Measurements from ENCODE around the gene RGL1.

The RGL1 gene

DNA sequence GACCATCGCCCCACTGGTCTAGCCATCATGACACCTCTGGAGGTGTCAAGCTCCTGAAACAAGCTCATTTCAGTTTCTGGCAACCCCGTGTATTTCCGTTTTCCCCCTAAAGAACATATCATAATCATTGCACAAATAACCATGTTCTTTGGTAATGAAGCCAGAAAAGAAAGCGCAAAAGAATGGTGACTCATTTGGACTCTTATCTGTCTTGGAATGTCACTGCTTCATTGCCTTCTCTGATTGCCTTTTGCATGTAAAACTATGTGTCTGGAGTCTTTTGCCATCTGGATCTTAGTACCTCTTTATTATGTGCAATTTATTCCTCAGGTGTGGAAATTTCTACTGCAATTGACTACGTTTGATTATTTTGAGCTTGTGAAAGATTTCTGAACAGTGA, 122.1 kb downstream of the RGL1 start:
- DNase-seq: no peak

DNA sequence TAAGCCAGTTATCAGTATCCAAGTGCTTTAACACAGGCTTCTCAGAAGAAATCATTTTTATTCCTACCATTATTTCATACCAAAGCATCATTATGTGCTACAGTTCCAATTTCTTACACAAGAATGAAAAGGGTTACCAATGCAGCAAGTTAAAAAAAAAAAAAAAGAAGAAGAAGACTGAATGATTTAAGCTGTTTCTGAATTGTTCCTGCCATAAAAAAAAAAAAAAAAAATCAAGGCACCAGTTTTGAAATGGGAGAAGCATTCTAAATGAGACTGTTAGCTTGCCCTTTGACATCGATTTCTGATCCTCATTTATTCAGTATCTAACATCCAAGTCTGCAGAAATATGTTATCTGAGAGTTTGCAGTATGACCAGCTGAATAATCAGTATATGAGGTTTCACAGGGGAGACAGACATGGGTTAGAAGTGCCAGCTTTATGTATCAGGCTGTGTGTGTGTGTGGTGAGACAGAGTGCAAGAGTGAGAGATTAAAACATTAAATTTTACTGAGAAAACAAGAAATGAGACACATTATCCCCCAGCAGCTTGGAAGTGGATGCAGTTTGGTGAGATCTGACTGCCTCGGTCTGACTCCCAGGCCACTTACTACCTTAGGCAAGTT, 126.8 kb downstream of the RGL1 start:
- no peak for DNase-seq

DNA sequence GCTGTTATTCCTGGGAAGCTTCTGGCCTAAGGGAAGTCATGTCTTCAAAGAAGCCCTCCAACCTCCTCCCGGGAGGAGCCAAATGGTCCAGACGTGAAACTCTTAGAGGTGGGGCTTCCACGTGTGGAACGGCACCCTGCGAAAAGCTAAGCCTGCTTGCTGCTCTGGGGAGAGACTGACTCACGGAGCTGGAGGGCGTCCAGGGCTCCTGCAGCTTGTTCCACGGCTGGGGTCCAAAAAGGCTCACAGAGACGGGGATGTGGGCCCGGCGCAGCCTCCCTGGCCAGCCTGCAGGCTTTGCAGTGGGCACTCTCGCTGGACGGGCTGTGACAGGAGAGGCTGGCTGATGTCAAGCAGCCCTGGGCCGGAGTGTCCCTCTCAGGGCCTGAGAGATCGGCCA, 127.5 kb downstream of the RGL1 start:
- DNase-seq: no peak

DNA sequence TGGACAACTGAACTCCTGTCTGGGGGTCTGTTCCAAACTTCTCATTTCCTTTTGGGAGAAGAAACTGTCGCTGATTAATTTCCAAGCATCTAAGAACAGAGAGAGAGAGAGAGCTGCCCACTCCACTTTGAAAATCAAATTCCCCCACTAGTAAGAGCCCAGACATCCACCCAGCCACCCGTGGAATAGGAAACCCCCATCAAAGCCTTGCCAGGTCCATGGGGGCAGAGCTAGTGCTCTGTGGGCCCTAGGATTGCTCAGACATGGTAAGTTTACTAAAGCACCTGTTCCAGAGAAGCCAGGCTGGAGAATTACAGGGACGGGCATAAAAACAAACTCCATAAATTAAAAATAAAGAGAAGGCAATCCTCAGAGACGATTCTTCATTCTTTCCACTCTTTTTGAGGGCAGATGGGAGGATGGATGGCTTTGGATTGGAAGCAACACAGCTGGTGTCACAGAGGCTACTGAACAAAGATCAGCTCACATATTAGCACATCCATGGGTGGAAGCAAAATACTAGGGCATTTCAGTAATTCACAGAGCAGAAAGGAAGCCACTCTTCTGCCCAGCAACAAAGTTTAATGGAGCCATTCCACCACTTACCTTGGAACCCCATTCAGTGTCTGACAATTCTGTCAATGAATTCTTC, 128.7 kb downstream of the RGL1 start:
- DNase-seq: no peak

DNA sequence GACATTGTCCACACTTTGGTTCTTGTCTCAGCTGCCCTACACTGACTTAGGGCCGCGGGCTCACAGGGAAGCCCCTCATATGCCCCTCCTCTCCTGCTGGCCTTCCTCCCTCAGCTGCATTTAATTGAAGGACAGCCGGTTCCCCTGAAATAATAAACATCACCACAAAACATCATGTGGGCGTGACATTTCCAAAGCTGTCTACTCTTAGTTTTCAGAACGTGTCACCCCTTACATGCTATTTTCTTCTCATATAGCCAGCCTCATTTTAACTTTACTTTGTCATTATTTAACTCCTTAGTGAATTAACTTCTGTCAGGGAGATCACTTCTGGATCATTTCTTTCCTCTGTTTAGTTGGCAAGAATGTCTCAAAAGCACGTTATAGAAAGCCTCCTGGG, 129.4 kb downstream of the RGL1 start:
- DNase-seq: no peak

DNA sequence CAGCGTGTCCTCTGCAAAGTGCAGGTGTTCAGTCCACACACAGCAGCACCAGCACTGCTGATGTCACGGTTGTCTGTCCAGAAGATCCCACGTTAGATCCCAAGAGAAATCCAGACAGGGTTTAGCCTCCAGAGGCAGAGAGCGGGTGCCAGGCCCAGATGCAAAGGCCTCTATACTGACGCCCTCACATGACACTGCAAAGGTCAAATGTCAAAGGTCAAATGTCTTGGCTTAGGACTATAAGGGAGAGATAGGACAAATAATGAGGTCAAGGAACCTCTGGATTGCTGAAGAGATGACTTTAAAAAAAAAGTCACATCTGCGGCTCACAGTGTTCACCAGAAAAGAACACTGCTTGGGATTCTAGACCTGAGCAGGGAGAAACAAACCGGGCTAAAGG, 131.1 kb downstream of the RGL1 start:
- no peak for DNase-seq

DNA sequence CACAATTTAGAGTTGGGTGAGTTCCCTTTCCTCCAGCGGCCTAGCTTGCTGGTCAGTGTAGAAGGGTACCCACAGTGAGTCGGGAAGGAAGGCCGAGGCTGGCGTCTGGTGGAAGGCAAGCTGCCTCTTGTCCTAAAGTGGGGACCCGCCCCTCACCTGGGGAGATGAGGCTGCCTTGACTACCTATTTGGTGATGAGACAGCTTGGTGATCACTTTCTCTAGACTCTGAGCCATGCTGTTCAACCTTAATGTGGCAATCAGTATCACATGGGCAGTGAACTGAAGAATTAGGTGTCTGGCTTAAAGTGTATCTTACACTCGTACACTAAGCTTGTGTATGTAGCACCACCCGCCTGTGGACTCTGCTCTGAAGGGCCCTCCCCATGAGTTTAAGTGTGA, 131.9 kb downstream of the RGL1 start:
- no peak for DNase-seq

DNA sequence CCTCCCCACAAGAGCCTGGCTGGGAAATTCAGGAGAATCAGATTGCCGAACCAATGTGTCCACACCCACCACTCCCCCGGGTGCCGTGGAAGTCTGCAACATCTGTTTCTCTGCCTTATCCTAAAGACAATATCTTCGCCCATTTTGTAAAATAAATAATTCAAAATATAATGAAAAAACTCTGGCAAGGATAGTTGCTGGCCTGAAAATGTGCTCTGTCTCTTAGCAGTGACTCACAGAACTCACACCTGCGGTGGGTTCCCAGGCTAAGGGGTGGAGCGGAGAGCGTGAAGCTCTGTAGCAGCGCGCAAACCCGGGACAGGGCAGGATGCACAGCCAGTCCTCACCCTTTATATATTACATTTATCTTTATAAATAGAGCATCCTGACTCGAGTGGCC, 132.7 kb downstream of the RGL1 start:
- DNase-seq: no peak

DNA sequence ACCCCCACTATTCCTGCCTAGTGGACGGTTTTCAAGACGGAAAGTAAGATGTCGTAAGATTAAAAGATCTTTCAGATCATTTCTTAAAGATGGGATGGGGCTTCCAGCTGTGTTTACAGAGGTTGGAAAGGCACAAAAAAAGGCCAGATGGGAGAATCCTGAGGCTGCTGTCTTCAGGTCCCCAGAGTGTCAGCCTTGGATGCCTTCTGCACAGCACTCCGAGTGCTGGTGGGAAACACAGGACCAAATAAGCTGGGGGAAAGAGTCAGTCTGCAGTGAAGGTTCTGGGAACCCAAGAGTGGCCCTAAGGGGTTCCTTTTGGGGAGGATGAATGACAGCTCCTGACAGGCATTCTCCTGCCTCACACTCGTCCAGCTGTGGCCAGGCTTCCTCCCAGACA, 136.1 kb downstream of the RGL1 start:
- no peak for DNase-seq

DNA sequence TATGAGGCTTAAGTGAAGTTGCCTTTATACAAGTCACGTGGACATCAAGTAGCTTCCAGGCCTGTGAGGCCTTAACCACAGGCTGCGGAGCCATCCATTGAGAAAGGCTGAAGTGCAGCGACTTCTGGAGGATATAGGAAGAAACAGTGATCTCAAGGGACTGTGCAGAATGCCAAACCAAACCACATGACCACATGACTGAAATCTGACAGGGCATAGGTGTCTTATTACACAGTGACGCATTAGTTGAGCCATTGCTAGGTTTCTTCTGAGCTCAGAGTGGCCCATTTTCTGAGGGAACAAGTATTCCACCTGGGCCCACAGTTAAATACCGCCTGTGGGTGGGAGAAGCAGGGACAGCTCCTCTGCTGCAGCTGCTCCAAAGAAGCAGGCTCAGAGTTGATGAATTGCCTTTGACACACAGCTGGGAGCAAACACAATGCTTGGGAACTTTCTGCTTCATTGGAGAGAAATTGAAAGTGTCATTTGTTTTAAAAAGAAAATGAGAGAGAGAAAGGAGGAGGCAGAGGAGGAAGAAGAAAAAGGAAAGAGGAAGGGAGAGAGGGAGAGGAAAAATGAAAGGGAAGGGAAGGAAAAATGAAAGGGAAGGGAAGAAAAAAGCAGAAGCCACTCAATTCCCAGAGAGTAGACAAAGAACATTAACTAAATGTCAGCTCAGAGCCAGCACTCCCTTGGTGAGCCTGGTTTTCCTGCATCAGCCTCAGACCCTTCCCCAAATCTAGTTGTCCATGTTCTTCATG, 138.2 kb downstream of the RGL1 start:
- no peak for DNase-seq

DNA sequence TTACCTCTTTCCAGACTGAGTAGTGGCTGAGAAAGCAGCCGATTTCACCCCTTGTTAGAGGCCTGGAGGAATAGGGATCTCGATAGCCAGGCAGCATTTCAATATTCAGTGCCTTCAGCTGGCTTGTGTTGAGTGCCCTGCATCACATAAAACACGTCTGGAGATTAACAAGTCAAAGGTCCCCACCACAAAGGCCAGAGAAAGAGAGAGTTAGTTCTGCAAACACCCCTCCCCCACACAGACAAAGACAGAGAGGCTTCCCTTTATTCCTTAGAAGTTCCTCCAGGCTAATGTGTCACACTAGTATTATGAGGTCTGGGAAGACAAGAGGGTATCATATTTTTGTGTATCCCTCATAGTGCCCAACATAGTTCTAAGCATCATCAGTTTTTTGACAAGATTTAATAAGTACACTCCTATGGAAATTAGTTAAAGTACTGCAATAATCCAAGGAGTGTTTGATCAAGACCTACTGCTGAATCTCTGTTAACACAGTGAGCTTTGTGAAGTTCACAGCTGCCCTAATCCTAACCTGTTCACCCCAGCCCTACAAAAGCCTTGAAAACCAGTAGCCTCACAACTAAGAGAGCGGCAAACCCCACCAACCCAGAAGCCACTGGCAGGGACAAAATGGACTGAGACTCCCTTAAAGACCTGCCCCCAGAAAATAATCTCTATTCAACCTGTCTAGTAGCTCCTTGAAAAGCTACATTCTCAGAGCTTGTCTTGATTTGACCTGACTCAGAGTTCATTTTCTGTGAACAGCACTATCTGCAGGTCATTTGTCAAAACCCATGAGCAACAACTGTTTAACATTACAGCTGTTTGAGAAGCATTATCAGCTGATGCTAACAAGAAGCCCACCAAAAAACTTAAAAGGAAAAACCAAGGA, 140.8 kb downstream of the RGL1 start:
- no peak for DNase-seq

DNA sequence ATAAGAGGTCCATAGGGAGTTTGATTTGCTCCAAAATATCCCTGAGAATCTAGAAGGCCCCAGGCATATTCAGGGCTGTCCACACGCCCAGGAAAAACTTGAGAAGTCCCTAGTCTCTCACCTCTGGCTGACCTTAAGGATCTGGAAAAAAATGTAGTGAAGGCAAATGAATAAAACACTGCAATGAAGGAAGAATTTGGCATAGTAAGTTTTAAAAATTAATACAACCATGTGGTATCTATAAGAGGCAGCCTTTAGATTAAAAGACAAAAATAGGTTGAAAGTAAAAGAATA, 141.3 kb downstream of the RGL1 start:
- no peak for DNase-seq

DNA sequence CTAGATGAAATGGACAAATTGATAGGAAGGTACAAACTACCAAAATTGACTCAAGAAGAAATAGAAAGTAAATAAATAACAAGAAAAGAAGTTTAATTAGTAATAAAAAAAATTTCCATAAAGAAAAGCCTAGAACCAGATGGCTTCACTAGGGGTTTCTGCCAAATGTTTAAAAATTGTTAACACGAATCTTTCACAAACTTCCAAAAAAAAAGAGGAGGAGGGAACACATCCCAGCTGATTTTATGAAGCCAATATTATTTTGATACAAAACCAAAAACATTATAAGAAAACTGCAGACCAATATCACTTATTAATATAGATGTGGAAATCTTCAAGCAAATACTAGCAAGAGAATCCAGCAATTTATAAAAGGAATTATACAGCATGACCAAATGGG, 143.1 kb downstream of the RGL1 start:
- DNase-seq: no peak

DNA sequence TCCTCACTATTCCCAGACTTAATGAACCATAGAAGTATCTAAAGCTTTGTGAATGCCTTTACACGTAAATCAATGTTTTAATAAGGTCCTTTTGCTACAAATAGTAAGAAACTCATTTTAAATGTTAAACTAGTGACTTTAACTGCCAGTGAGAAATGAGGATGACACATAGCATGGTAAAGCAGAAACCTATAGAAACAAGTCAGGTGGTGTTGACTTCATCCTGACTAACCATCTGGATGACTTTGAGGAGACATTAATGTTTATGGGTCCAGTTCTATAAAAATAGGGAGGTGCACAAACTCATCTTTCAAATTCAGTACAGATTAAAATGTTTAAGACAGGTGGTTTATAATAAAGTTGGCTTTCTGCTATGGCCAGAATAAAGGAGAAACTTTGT, 147.2 kb downstream of the RGL1 start:
- DNase-seq: no peak

DNA sequence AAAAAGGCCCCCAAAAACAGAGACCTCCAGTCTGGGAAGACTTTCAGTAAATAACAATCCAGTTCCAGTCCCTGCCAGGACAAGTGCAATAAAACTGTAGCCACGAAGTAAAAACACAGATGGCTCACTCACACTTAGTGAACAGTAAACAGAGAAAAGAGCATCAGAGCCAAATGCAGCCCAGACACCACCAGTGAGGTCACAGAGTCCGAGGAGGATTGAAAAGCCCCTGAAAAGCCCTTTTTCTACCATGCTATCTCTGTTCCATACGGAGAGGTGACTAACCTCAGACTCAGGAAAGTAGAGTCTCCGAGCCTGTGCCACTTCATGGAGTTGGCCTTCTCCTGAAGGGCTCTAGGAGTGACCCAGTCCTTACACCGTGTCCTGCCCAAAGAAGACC, 148.1 kb downstream of the RGL1 start:
- no peak for DNase-seq

DNA sequence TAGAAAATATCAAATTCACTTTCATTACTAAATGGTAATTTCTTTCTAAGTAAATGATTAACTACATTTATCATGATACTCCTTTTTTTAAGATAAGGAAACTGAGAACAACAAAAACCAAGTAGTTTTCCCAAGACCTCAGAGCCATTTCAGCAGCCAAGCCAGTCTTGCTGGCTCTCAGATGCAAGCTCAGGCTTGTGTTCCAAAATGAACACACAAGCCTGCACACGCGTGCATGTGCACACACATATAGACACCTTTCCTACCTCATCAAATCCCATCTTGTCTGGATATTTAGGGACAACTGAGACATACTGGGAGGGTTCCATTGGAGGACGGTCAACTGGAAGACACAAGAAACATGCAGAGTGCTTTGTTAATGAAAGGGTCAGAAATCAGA, 149.6 kb downstream of the RGL1 start:
- no peak for DNase-seq

DNA sequence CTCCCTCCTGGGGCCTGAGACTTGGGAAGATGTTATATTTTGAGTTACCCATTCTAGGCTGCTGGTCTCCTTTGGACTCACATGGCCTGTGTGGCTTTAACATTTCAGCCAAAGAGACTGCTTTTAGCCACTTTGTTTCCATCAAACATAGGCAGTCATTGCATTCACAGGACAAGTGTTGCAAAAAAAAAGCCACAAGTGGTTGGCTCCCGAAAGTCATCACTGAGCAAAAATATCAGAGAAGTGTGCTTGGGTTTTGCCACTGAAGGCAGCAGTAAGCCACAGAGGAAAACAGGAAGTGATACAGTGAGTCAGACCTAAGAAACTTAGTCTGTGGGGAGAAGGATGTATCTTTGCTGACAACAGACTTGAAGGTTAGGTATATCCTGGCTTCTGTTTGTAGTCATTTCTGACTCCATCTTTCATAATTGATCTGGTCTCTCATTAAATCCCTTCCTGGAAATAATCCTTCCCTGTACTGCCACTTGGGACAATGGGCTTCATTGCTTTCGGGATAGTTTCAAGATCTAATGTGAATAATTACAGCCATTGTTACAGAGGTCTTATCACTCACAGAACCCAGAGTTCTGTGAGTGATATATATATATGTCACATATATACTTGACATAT, 151.8 kb downstream of the RGL1 start:
- peak; percentile 13 for DNase-seq

DNA sequence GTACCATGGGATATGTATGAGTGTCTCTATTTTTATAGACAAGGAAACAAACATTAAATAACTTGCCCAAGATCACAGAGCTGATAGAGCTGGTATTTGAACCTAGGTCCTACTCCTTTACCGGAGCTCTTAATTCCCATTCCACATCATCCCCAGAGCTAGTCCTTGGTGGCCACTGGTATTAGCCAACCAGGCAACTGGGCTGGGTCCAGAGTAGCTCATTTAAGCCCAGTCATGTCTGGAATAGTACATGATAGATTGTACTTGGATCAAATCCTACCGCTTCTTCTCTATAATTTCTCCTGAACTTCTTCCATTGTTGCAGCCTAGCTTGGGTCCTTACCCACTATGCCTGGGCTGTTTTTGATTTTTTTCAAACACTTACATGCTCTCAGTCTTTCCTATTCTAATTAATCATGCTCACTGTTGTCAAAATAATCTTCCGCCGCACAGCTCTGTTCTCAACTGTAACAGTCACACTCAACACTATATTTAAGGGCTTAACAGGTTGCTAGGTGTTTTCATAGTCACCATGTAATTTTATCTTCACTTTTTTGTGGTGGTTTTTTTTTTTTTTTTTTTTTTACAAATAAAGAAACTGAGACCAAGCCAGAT, 152.4 kb downstream of the RGL1 start:
- DNase-seq: no peak

DNA sequence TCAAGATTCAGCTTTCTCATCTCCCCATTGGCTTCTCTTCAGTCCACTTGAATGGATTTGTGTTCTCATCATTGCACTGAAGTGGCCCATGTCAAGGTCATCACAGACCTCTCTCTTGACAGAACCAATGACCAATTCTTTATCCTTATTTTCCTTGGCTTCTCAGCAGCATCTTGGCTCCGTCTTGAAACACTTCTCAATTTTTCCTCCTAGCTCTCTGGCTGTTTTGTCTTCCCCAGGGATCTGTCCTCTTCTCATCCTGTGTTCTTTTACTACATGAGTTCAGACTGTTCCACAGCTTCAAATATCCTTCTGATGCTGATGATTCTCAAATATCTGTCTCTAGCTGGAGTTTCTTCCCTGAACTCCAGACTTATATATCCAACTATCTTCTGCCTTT, 154.0 kb downstream of the RGL1 start:
- no peak for DNase-seq

DNA sequence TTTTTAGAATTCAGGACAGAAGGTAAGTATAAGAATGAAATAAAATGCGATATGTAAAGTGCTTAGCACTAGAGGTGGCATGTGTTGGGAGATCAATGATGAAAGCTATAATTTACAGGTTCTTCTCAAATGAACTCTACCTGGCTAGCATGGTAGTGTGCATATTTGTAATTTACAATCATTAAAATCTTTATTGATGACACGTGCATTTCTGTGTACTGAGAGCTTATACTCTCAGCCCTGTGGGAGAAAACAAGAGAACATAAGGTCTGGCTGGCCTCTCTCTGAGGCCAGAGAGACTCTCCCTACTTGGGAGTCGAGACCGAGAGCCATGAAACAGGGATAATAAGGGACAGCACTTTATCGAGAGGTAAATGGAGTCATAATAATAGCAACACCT, 156.2 kb downstream of the RGL1 start:
- no peak for DNase-seq

DNA sequence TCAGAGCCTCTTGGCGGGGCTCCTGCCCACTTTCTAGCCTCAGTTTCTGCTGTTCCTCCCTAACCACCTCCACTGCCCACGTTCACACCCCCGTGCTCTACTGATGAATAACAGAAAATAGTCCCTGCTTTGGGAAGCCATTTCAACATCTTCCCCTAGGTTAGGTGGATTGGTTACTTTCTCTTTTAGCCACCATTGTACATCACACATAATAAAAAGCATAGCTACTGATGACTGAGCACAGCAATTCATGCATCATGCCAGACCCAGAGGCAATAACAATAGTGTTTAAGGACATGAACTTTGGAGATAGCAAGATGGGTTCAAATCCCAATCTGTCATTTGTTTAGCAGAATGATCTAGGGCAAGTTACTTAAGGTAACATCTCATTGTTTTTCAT, 158.0 kb downstream of the RGL1 start:
- no peak for DNase-seq

DNA sequence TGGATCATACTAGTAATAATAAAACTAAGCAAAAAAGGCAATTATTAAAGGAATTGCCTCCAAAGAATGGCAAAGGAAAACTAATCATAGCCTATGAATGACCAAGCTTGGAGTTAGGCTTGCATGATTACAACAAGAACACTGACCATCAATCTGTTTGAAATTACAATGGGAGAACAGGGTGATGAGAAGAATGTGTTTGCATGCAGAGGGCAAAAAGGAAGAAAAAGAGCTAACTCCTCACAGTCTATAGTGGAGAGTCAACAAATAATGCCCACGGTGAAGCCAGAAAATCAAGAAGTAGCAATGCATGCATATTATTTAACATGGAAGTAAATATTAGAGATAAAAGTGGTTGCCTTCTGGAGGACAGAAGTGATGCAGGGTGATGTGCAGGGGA, 160.8 kb downstream of the RGL1 start:
- DNase-seq: no peak

DNA sequence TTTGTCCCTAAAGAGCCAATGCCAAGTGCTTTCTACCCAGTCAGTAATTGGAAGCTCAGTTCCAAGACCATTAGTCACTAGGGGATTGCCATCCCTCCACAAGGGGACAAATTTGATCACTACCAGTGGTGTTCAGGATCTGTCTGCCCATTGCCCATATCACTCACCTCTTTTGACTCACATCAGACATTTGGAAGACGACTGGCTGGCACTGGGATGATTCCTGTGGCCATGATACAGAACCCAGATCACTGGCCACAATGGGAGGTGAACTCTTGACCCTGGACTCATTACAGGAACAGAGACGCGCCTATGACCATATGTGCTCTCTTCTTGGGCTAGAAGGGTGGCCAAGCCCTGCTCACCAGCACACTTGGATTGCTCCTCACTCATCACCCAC, 161.6 kb downstream of the RGL1 start:
- no peak for DNase-seq
